C4-2B (cell line): ENCODE results near the gene RPL9.

ENCODE experiments used
- ZFX ChIP-seq: fragments of 450-650 bp; IDR thresholded peaks from 2 replicates; pipeline ENCODE4 v1.6.1; 2017
- TF ChIP-seq, protein P1 (sequence below): fragments of 450-650 bp; conservative IDR thresholded peaks from 2 replicates; pipeline ENCODE4 v1.5.1; 2017; ENCODE audit warnings: mild to moderate bottlenecking

GRCh38 chr4:39427520-39428114 is 31.1 kb downstream of the RPL9 start:
- TF ChIP-seq, protein P1, sequence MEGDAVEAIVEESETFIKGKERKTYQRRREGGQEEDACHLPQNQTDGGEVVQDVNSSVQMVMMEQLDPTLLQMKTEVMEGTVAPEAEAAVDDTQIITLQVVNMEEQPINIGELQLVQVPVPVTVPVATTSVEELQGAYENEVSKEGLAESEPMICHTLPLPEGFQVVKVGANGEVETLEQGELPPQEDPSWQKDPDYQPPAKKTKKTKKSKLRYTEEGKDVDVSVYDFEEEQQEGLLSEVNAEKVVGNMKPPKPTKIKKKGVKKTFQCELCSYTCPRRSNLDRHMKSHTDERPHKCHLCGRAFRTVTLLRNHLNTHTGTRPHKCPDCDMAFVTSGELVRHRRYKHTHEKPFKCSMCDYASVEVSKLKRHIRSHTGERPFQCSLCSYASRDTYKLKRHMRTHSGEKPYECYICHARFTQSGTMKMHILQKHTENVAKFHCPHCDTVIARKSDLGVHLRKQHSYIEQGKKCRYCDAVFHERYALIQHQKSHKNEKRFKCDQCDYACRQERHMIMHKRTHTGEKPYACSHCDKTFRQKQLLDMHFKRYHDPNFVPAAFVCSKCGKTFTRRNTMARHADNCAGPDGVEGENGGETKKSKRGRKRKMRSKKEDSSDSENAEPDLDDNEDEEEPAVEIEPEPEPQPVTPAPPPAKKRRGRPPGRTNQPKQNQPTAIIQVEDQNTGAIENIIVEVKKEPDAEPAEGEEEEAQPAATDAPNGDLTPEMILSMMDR = no peak
- no peak for TF ChIP-seq ZFX
